GM12878 (cell line): ENCODE results near the gene HOOK2. TPM values are rescaled to one million over a fixed set of nuclear protein-coding genes. Genes with fewer than 3 reads are reported as not detected.

Experiments used
- BMI1 ChIP-seq: fragments of 450-650 bp; IDR thresholded peaks from 2 replicates; pipeline ENCODE4 v1.6.1; 2016; ENCODE audit warnings: mild to moderate bottlenecking, moderate library complexity, borderline replicate concordance
- CBFB ChIP-seq: IDR thresholded peaks from 2 replicates; pipeline ENCODE4 v1.6.1; 2016; ENCODE audit warnings: antibody characterized with exemption, low read depth
- CHD1 ChIP-seq: IDR thresholded peaks from 2 replicates; pipeline ENCODE4 v1.6.1; 2012; ENCODE audit warnings: low read depth, low read length, improper control_type of control experiment
- ELK1 ChIP-seq: IDR thresholded peaks from 2 replicates; pipeline ENCODE4 v1.6.1; 2012; ENCODE audit warnings: low read depth, low read length, improper control_type of control experiment
- ETV6 ChIP-seq, 2 experiments: fragments of 450-650 bp in 1 of 2; IDR thresholded peaks in 1 of 2; conservative IDR thresholded peaks in 1 of 2; 2 replicates each; pipeline ENCODE4 v1.6.1; 2014; ENCODE audit warnings: antibody characterized with exemption in 1 of 2, borderline replicate concordance in 1 of 2, low read depth in 1 of 2, mild to moderate bottlenecking in 1 of 2, moderate library complexity in 1 of 2
- FOXM1 ChIP-seq: IDR thresholded peaks from 2 replicates; pipeline ENCODE4 v1.6.1; 2012; ENCODE audit warnings: low read depth, mild to moderate bottlenecking, inconsistent platforms, low read length, moderate library complexity
- HCFC1 ChIP-seq: fragments of 150-350 bp; IDR thresholded peaks from 2 replicates; pipeline ENCODE4 v1.6.1; 2014; ENCODE audit warnings: low read length
- IKZF2 ChIP-seq, 2 experiments: fragments of 450-650 bp; IDR thresholded peaks; 2 replicates each; pipeline ENCODE4 v1.6.1; 2017; ENCODE audit warnings: mild to moderate bottlenecking in 2 of 2, moderate library complexity in 2 of 2
- LARP7 ChIP-seq: fragments of 450-650 bp; IDR thresholded peaks from 2 replicates; pipeline ENCODE4 v1.6.1; 2017; ENCODE audit warnings: mild to moderate bottlenecking
- NFIC ChIP-seq: IDR thresholded peaks from 2 replicates; pipeline ENCODE4 v1.6.1; 2012; ENCODE audit warnings: low read depth, mild to moderate bottlenecking, inconsistent platforms, low read length, moderate library complexity
- NFXL1 ChIP-seq: fragments of 450-650 bp; IDR thresholded peaks from 2 replicates; pipeline ENCODE4 v1.6.1; 2017; ENCODE audit warnings: antibody characterized with exemption, mild to moderate bottlenecking, borderline replicate concordance
- NFYB ChIP-seq: IDR thresholded peaks from 2 replicates; pipeline ENCODE4 v1.6.1; 2011; ENCODE audit warnings: low read depth, mild to moderate bottlenecking, low read length, improper control_type of control experiment, moderate library complexity; ENCODE audit not compliant: insufficient read depth
- NRF1 ChIP-seq: conservative IDR thresholded peaks from 2 replicates; pipeline ENCODE4 v1.6.1; 2011; ENCODE audit warnings: mild to moderate bottlenecking, low read depth, low read length, improper control_type of control experiment
- RAD51 ChIP-seq: fragments of 450-650 bp; IDR thresholded peaks from 2 replicates; pipeline ENCODE4 v1.6.1; 2016; ENCODE audit warnings: moderate library complexity, mild to moderate bottlenecking, inconsistent platforms
- RBBP5 ChIP-seq: fragments of 200-600 bp; sonication (generic); conservative IDR thresholded peaks from 2 replicates; pipeline ENCODE4 v1.6.1; 2016
- SPI1 ChIP-seq: IDR thresholded peaks from 2 replicates; pipeline ENCODE4 v1.6.1; 2011; ENCODE audit warnings: low read depth, mild to moderate bottlenecking, low read length, moderate library complexity, borderline replicate concordance; ENCODE audit not compliant: insufficient read depth
- SREBF1 ChIP-seq: IDR thresholded peaks from 2 replicates; pipeline ENCODE4 v1.6.1; 2012; ENCODE audit warnings: mild to moderate bottlenecking, low read length
- SRF ChIP-seq, 2 experiments: IDR thresholded peaks; 2 replicates each; pipeline ENCODE4 v1.6.1; 2011; ENCODE audit warnings: low read depth in 2 of 2, low read length in 2 of 2, mild to moderate bottlenecking in 1 of 2, moderate library complexity in 1 of 2
- STAT3 ChIP-seq: IDR thresholded peaks from 2 replicates; pipeline ENCODE4 v1.6.1; 2011; ENCODE audit warnings: low read depth, low read length, improper control_type of control experiment
- TCF12 ChIP-seq: IDR thresholded peaks from 2 replicates; pipeline ENCODE4 v1.6.1; 2011; ENCODE audit warnings: low read depth, mild to moderate bottlenecking, low read length
- YBX1 ChIP-seq: fragments of 450-650 bp; IDR thresholded peaks from 2 replicates; pipeline ENCODE4 v1.6.1; 2016; ENCODE audit warnings: antibody characterized with exemption
- polyA plus RNA-seq, 11 experiments: library from polyadenylated mRNA; depleted of rRNA in 4 of 11; unstranded in 6 of 11; stranded (reverse) in 5 of 11; fragments of >200 nt; fragmentation: Nextera tagmentation in 4 of 11; fragmentation: Illumina TruSeq in 1 of 11; extraction: Ambion mirVana in 4 of 11; extraction: Trizol in 1 of 11; gene quantifications; 1 replicate in 1 of 11; 2 replicates in 10 of 11; pipeline versions ENCODE4 v1.2.1 to v1.2.3, GENCODE V29; 2011 to 2016; ENCODE audit warnings: inconsistent platforms in 2 of 11, missing spikeins in 2 of 11, low read depth in 1 of 11
- total RNA-seq, 4 experiments: library from RNA; depleted of rRNA in 3 of 4; stranded (reverse); fragments of >200 nt in 3 of 4; fragmentation: Illumina TruSeq in 1 of 4; extraction: Trizol in 1 of 4; gene quantifications; 2 replicates each; pipeline versions ENCODE4 v1.2.1 to v1.2.3, GENCODE V29; 2013 to 2021
- TF ChIP-seq, protein P1 (sequence below): IDR thresholded peaks from 2 replicates; pipeline ENCODE4 v1.6.1; 2011; ENCODE audit warnings: borderline replicate concordance, low read depth, mild to moderate bottlenecking, moderate library complexity, low read length; ENCODE audit not compliant: insufficient read depth, poor library complexity, severe bottlenecking
- TF ChIP-seq, protein P2 (sequence below): IDR thresholded peaks from 2 replicates; pipeline ENCODE4 v1.6.1; 2012; ENCODE audit warnings: low read length, inconsistent platforms
- TF ChIP-seq, protein P3 (sequence below): IDR thresholded peaks from 2 replicates; pipeline ENCODE4 v1.6.1; 2012; ENCODE audit warnings: low read depth, low read length, improper control_type of control experiment
- TF ChIP-seq, protein P4 (sequence below): fragments of 450-650 bp; IDR thresholded peaks from 2 replicates; pipeline ENCODE4 v1.6.1; 2014; ENCODE audit warnings: mild to moderate bottlenecking

HOOK2 gene
- total and polyA plus RNA-seq, 10 of the 15 experiments (the other 5 are each of a cell fraction or from before 2014, with no cell fraction given), result 1.5 to 9.6 (median 6.2) TPM

DNA sequence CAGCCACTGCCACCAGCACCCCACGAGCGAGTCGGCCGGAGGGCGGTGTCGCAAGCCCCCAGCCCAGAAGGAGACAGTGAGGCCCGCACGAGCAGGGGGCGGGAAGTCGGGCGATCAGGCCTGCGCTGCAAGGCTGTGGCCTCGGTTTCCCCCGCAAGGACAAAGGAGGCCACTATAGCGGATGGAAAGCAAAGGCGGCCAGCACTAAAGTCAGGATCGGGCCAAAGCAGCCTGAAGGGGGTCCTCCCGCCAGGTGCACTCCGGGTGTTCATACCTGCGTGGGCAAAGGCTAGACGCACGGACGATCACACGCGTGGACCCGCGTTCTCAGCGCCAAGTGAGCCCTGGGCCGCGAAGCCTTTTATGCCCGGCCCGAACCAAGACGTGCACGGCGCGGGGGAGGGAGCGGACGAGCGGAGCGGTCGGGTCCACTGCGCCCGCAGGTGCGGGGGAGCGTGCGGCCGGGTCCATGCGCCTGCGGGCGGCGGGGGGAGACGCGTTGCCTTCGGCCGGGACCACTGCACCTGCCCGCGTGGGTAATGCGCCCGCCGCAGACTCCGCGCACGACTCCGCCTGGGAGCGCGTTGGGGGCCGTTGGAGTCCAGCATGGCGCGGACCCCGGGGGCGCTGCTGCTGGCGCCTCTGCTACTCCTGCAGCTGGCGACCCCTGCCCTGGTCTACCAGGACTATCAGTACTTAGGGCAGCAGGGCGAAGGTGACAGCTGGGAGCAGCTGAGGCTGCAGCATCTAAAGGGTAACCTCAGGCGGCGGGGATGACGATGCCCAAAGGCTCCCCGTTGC is 26.3 kb upstream of the HOOK2 start, which contains the start of the genes PRDX2 and THSD8 (continued):
- TF ChIP-seq, protein P1, sequence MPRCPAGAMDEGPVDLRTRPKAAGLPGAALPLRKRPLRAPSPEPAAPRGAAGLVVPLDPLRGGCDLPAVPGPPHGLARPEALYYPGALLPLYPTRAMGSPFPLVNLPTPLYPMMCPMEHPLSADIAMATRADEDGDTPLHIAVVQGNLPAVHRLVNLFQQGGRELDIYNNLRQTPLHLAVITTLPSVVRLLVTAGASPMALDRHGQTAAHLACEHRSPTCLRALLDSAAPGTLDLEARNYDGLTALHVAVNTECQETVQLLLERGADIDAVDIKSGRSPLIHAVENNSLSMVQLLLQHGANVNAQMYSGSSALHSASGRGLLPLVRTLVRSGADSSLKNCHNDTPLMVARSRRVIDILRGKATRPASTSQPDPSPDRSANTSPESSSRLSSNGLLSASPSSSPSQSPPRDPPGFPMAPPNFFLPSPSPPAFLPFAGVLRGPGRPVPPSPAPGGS, result no peak
- TF ChIP-seq NRF1, result no peak
- TF ChIP-seq NFIC, result no peak
- TF ChIP-seq SPI1, result no peak
- TF ChIP-seq LARP7, result peak; percentile 92
- TF ChIP-seq ETV6 (conservative IDR thresholded peaks at IDR 0.05 in 1 of 2, IDR thresholded peaks at IDR 0.05 in 1 of 2; ENCODE audit: borderline replicate concordance in 1 of 2, low read depth in 1 of 2), result no peak
- no peak for TF ChIP-seq IKZF2 (IDR thresholded peaks at IDR 0.05)
- TF ChIP-seq RBBP5, result no peak
- TF ChIP-seq SREBF1, result peak; percentile 99
- TF ChIP-seq FOXM1, result no peak
- TF ChIP-seq ELK1, result 0 out of 2 replicates have a peak, but pooled peaks have one; percentile 18
- peak; percentile 47; the same call in 1 of the 2 replicates for TF ChIP-seq HCFC1
- TF ChIP-seq NFYB, result no peak
- TF ChIP-seq, protein P2, sequence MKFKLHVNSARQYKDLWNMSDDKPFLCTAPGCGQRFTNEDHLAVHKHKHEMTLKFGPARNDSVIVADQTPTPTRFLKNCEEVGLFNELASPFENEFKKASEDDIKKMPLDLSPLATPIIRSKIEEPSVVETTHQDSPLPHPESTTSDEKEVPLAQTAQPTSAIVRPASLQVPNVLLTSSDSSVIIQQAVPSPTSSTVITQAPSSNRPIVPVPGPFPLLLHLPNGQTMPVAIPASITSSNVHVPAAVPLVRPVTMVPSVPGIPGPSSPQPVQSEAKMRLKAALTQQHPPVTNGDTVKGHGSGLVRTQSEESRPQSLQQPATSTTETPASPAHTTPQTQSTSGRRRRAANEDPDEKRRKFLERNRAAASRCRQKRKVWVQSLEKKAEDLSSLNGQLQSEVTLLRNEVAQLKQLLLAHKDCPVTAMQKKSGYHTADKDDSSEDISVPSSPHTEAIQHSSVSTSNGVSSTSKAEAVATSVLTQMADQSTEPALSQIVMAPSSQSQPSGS, result no peak
- no peak for TF ChIP-seq NFXL1
- peak; percentile 99 for TF ChIP-seq CHD1
- no peak for TF ChIP-seq YBX1
- no peak; a peak in 1 of 4 replicates for TF ChIP-seq SRF (IDR thresholded peaks at IDR 0.05; ENCODE audit: low read depth in 2 of 2, low read length in 2 of 2)
- no peak for TF ChIP-seq RAD51
- TF ChIP-seq, protein P3, sequence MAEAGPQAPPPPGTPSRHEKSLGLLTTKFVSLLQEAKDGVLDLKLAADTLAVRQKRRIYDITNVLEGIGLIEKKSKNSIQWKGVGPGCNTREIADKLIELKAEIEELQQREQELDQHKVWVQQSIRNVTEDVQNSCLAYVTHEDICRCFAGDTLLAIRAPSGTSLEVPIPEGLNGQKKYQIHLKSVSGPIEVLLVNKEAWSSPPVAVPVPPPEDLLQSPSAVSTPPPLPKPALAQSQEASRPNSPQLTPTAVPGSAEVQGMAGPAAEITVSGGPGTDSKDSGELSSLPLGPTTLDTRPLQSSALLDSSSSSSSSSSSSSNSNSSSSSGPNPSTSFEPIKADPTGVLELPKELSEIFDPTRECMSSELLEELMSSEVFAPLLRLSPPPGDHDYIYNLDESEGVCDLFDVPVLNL, result 0 out of 2 replicates have a peak, but pooled peaks have one; percentile 14
- TF ChIP-seq STAT3, result no peak
- no peak for TF ChIP-seq BMI1
- peak; percentile 69; the same call in 1 of the 2 replicates for TF ChIP-seq CBFB
- TF ChIP-seq, protein P4, sequence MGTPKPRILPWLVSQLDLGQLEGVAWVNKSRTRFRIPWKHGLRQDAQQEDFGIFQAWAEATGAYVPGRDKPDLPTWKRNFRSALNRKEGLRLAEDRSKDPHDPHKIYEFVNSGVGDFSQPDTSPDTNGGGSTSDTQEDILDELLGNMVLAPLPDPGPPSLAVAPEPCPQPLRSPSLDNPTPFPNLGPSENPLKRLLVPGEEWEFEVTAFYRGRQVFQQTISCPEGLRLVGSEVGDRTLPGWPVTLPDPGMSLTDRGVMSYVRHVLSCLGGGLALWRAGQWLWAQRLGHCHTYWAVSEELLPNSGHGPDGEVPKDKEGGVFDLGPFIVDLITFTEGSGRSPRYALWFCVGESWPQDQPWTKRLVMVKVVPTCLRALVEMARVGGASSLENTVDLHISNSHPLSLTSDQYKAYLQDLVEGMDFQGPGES, result no peak; the same call in 1 of the 2 replicates
- TF ChIP-seq TCF12, result peak; percentile 74; the same call in 1 of the 2 replicates
